HG03439 (cell line): ENCODE data around the gene GID8.

Experiments used
- ATAC-seq: cut with Tn5 transposase; IDR thresholded peaks from one replicate; pipeline ENCODE4 v1.9.1; 2021; ENCODE audit warnings: mild to moderate bottlenecking, moderate library complexity; ENCODE audit not compliant: unreplicated experiment

GID8 gene

DNA sequence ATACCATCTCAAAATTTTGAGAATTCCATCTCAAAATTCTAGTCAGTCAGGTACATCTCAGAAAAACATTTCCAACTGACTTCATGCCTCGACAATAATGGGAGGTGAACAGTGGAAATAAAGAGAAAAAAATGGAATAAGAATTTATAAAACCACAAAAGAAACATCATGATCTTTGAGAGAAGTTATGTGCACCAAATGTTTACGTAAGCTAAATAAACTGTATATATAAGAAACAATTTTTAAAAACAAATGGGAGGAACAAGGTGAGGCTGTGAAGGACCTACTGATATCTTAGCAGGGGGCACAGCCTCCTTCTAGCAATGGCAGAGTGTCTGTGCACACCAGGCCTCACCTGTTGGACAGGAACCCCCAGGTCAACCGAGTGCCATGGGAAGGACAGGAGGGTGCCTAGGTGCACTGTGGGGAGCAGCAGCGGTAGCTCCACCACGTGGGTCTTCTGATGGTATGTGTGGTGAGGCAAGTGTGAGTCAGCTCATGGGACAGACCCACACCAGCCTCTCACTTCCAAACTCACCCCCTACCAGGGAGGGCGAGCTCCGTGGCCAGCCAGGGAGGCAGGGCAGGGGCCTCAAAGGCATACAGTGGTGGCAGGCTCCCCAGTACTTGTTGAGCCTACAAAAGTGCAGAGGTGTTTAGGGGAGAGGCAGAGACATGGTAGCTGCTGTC is 34.9 kb upstream of the GID8 start:
- ATAC-seq = no peak

DNA sequence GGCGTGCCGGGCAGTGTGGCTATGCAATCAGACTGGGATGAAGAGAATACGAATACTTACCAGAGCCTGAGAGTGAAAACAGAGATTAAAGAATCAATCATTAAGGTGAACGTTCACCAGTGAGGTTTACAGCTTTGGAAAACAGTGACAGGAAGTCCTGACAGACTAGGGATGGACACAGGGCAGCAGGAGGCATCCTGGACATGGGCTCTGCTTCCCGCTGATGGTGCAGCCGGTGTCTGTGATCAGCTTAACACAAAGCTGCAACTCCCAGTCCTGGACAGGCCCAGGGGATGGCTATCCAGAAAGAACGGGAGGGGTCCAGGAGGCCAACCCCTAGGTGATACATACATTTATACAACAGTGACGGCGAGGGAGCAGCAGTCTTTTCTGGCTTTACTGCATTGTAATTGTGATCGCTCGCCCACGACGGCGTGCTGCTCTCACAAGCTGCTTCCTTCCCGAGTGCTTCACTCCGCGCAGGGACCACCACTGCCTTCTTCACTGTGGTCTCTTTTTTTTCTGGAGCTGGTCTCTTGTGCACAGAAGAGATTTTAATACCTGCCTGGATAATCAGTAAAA is 32.3 kb upstream of the GID8 start:
- ATAC-seq = no peak

DNA sequence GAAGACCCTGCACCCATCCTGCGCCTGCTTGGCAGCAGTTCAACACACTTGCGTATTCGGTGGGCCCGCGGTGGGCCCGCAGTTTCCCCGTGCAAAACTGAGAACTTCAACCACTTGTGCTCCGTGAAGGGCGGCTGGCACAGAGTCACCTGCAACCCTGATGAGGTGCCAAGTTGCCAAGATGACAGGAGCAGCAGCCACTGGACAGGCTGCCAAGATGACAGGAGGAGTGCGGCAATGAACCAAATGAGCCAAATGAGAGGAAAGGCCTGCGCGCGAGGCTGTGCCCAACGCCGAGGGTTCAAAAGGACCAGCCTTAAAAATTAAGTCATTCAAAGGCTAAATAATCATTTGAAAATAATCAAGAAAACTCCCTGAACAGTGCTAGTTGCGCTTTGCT is 31.7 kb upstream of the GID8 start:
- ATAC-seq = no peak

DNA sequence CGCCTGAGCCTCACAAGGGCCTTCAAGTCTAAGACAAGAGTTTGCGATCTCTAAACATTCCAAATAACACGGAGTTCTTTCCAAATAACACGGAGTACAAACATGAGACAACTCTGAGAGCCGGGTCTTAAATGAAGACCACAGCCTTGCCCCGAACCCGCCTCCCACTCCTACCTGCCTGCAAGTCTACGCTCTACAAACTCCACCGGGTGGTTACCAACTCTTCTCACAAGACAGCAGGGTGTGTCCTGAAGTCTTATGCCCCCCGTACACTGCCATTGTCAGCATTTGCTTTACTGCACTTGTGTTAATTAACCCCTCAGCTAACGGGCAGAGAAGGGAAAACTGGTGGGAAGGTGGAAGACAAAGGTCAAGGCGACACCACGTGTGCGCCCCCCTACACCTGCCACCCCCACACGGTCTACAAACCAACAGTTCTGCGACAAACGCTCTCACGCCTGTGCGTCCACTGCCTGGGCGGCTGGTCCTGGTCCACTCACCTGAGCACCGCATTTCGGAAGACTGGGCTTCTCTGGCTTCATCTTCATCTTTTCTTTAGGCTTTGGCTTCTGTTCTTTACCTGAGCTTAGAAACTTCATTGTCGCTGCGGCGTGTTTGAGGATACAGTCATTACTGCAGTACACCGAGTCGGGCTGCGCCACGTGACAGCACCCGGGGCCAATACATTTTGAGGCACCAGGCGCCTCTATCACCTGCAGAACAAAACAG is 31.1 kb upstream of the GID8 start:
- ATAC-seq = no peak

DNA sequence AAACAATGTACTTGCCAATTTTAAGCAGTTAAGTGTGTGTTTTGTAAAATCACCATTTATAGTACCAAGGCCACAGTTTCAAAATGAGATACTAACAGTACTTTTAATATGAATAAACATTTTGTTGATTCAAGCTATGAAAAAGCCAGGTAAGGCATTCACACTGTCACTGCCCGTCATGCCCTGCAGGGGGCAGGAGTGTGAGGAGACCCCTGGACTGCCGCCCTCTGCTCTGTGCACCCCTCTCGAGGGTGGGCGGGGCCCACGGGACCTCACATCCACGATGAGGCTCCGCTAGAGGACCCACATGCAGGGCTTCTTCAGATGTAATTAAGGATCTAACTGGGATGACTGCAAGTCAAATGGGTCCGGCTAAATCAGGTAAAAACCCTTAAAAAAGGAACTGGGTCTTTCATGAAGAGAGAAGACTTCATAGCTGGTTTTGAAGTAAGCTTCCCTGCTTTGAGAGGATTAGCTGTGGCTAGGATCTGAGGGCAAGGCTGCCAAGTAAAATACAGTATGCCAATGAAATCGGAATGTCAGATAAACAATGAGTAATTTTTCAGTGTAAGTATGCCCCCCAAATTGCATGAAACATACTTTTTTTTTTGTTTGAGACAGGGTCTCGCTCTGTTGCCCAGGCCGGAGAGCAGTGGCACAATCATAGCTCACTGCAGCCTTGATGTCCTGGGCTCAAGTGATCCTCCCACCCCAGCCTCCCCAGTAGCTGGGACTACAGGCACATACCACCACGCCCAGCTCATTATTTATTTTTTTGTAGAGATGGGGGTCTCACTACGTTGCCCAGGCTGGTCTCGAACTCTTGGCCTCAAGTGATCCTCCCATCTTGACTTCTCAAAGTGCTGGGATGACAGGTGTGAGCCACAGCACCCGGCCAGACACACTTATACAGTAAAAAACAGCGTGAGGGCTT is 30.3 kb upstream of the GID8 start:
- ATAC-seq = no peak

DNA sequence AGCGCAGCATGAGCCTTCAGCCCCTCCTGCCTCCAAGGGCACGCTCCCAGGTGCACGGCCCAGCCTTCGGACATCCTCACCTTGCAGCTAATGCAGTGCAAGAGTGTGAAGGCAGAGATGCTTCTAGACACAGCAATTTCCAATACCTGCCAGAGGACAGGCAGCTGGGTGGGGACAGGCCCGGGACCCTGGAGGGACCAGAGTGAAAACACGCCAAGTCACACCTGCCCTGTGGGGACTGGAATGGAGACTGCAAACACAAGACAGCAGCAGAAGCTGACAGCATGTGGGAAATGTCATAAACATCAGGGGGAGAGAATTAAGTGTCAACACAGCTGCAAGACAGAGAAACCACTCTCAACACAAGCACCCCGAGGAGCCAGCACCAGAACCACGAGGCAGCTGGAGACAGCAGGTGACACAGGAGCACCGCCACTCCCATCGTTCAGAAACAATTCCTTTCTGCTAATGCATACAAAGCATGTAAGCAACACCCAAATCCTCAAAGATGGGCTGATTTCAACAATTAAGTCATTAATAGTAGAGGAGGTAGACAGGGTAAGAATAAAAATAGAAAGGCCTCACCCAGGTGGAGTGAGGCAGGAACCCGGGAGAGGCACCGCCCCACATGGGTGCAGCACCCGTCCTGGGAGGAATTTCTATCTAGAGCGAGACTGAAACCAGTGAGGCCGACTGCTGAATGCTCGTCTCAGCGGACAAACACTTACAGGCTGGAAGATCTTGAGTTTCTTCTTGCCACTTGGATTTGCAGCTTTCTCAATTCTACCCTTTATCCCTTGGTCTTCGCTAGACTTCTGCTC is 28.8 kb upstream of the GID8 start:
- no peak for ATAC-seq

DNA sequence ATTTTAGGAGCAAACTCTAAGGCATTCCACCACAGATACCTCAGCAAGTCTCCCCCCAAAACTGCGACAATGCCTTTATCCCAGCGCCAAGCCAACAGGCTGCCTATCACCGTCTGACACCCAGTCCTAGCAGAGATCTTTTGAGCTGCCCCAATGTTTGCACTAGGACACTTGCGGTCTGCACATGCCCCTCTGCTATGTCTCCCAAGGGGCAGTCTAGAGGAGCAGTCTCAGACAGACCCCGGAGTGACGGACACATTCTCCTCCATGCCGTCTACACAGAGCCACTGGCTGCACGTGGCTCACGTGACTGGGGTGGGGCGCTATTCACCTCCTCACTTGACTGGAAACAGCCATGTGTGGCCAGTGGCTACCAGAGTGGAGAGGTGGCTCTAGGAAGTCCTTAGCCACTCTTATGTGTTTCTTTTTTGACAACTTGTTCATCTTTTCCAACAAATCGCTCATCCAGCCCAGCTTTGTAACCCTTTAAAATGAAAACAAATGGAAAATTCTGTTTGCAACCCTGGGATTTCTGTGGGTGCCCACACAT is 27.7 kb upstream of the GID8 start:
- no peak for ATAC-seq

DNA sequence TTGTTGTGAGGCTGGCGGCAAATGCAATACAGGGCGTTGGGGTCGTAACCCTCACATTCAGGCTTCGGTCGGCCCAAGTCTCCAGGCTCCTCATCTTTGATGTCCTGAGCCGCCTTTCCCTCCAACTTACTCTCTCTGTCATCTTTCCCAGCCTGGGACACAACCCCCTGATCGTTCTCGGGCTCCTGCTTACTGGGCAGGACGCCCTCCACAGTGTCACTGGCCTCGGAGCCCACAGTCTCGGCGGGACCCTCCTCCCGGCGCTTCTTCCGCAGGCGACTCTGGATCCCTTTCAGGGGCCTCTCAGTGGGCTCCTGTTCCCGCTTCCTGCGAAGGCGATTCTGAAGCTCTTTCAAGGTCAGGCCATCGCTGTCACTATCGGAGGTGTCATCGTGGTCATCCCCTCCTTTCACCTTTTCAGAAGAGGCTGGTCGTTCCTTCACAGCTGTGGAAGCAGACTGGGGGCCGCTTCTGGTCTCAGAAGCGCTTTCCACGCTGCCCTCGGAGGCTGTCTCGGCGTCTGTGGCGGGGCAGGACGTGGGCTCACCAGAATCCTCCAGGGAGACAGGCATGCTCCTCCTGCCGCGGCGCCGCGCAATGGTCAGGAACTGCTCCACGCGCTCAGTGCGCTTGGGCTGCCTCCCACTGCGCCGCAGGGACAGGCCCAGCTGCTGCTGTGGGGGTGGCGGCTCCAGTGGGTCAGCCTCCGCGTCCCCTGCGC is 27.0 kb upstream of the GID8 start:
- ATAC-seq = no peak

DNA sequence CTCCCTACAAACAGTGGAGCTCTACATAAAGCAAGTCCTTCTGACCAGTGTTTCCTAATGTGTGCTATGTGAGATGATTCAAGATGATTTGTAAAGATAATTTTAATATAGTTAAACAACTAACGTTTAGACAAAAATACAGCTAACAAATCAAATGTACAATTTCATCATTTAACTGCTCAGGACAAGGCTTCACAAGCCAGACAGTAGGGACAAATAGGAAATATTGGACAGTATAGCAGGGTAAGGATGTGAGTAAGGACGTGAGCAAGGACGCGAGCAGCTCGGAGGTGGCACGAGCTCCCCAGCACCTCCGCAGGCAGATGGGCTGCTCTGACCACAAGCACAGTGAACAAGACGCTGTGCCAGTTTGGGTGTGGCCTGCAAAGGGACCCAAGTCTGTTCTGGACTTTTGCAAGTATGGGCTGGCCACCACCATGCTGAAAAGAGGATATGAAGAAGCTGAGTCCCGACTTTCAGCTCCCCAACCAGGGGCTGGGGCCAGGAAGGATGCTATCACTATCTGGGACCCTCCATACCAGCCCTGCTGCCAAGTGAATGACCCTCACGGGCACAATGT is 26.2 kb upstream of the GID8 start:
- no peak for ATAC-seq

DNA sequence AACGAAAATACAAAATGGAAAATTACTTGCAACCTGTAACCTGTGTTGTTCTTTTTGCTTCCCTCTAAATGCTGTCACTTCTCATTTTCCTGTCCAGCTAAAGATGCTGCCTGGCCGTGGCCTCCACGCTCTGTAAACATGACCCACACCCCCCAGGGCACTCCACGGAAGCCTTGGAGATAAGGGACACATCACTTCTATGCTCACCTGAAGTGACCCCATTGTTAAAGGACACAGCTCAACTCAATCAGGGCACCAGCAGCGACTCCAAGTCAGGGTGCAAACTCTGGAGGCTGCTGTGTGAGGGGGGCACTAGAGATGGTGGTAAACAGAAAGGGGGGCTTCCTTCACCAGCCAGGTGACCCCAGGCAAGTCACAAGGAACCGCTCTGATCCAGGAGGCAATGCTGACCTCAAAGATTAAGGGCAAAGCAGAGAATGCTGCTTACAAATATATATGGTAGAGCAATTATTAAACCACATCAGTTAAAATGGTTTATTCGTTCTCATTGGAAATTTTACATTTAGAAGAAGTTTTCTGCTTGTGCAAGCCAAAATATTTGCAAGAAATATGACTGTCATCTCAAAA is 24.8 kb upstream of the GID8 start:
- no peak for ATAC-seq

DNA sequence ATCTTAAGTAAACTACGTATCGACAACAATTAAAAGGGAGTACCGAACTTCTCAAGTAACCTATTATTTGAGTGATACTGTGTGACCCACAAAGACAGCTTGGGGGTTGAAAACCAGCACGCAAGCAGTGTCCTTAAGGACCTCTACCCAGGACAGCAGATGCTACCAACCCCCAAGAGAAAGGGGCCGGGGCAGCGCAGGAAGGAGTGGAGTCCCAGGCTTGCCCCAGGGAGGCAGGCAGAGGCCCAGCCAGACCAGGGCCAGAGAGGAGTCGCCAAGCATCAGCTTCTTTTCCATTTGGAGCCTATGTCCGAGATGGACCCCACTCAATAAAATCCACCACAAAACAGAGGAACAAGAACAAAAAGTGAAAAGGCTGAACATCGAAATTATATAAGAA is 23.5 kb upstream of the GID8 start:
- no peak for ATAC-seq

DNA sequence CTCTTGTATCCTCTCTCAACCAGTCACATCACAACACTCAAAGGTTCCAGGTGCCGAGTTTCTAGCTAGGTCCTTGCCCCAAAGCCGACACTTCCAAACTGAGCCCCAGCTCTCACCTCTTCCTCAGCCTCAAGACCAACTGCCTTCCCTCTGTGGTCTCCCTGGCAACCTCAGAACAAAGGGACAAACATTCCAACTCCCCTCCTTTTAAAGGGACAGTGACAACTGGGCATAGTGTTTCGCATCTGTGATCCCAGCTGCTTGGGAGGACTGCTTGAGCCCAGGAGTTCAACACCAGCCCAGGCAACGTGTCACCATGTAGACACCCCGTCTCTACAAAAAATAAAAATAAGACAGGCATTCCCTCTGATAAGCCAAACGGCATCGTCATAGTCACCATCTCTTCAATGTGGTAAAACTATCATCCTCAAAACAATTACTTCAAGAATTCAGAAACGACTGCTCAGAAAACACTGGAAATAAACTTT is 22.9 kb upstream of the GID8 start:
- no peak for ATAC-seq

DNA sequence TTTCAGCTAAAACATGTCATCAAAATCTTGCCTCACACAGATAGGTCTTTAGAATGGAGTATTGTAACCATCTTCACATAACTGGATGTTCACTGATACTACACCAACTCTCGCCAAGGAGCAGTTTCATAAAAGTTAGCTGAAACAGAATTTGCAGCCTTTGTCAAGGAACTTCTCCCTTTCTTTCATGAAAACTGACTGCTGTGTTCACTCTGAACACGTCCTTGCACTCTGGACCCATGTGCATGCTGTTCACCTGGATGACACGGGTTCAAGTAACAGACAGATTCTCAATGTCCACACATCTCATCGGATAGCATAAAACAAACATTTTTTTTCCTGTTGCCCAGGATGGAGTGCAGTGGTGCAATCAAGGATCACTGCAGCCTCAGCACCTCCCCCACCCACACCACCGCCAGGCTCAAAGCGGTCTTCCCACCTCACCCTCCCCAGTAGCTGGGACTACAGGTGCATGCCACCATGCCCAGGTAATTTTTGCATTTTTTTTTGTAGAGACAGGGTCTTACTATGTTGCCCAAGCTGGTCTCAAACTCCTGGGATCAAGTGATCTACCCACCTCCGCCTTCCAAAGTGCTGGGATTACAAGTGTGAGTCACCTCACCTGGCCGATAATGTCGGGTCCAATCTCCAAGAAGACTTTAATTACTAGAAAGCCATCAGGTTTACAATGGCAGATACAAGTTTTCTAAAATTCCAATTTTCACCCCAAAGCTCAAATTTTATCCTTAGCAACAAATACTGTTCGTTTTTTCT is 21.1 kb upstream of the GID8 start:
- ATAC-seq = no peak

DNA sequence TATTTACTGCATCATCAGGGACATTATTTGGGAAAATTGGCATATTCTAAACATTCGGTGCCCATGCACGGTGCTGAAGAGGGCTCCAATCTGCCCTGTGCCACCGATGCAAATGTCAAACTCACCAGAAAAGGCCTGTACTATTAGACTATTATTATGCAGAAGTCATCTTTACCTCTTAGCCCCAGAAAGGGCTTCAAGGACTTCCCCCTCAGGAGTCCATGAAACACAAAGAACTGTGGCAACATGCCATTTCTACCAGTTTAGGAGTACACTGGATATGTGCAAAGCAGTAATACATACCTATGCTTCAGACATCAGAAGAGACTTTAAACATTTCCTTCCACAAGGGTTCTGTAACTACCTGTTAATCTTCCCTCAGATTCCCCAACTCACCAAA is 20.2 kb upstream of the GID8 start:
- no peak for ATAC-seq

DNA sequence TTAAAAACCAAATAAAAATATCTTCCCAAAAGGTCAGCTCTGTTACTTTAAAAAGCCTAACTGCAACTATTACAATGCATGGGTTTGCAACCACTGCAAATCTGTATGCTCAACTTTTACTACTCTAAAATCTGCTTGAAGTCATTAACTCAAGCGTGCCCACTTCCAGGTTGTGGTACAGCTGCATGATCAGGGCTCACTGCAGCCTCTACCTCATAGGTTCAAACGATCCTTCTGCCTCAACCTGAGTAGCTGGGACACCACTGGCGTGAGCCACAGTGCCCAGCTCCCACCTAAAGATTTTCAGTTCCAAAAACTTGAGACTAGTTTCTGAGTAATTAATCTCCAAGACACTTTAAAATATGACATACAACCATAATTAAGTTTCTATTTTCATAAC is 19.8 kb upstream of the GID8 start:
- ATAC-seq = no peak

DNA sequence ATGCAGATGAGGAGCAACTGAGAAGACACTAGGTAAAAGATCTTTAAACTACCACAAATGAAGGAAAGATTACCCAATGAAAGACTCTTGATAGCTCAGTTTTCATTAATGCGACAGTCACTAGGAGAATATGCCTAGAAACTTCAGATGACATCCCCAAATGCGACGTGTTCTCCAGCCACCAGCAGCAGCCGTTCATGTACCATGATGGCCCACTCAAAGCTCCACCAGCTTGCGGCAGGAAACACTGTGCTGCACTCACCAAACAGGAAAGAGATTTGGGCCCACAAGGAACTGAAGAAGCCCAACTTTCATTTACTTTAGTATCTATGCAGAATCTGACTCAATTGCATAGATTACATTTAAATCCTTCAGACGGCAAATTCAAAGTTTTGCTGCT is 19.1 kb upstream of the GID8 start:
- no peak for ATAC-seq

DNA sequence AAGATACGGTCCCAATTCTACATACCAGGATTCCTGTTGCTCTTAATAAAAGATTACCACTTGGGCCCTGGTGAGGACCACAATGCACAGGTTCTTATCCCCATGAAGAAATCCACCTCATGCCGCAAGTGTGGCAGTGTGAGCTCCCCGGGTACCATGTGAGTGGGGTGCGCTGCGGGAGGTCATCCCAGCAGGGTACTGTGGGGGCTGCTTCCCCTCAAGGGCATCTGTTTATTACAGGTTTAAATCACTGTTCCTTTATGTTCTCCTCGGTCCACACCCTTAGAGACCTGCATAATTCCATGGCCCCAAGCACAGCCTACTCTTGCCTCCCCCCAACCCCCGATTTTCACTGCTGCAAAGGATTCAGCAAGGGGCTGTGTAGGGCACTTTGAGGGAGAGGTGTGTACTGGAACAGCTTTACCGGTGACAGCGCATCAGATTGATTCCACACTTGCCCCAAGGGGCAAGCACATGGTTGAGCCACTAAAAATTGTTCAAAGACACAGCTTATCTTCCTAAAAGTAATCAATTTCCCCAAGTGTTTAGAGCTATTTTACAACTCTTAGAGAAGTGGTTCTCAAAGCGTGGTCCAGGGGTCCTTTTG is 17.8 kb upstream of the GID8 start:
- no peak for ATAC-seq
